IMR-90 (cell line): Measurements from ENCODE around the gene TNK1. TPM values are rescaled to one million over a fixed set of nuclear protein-coding genes. Genes with fewer than 3 reads are reported as not detected.

ENCODE experiments used
- ATAC-seq: fragments of 200-7000 bp; cut with Tn5 transposase; 2 replicates; pipeline ENCODE4 v1.9.1; 2020; ENCODE audit warnings: low read depth, mild to moderate bottlenecking, moderate library complexity
- BruUV-seq: library from RNA; stranded (reverse); fragments of 400-500 nt; replicated peaks from 2 replicates; lab custom pipeline; 2021; lab: Mats Ljungman, UMichigan
- CTCF ChIA-PET: fragments of 300-600 bp; formaldehyde crosslinking; extraction: SDS; loops from one replicate; lab custom pipeline; 2021; ENCODE audit warnings: antibody characterized with exemption; lab: Yijun Ruan, JAX
- POLR2A ChIA-PET: fragments of 300-600 bp; sonication (Branson Sonifier 250); formaldehyde crosslinking; loops from one replicate; lab custom pipeline; 2022; ENCODE audit warnings: antibody characterized with exemption; ENCODE audit not compliant: unreplicated experiment; lab: Charles Lee
- DNase-seq: peaks from one replicate; pipeline ENCODE4 v3.0.0; 2013
- H2AFZ ChIP-seq: replicated peaks from 2 replicates; pipeline ENCODE3; 2013; ENCODE audit warnings: low read length, mild to moderate bottlenecking; ENCODE audit not compliant: poor library complexity
- H2AK5ac ChIP-seq: 2 replicates; pipeline ENCODE4 v1.6.1; 2013; ENCODE audit warnings: low read depth, low read length, inconsistent platforms
- H2AK9ac ChIP-seq: replicated peaks from 2 replicates; pipeline ENCODE3; 2013; ENCODE audit warnings: mild to moderate bottlenecking, low read depth, low read length, moderate library complexity; ENCODE audit not compliant: poor library complexity
- H2BK120ac ChIP-seq: 2 replicates; pipeline ENCODE4 v1.6.1; 2013; ENCODE audit warnings: low read depth, low read length, inconsistent platforms
- H2BK15ac ChIP-seq: 3 replicates; pipeline ENCODE4 v1.6.1; 2013; ENCODE audit warnings: low read depth, low read length, inconsistent platforms
- H2BK20ac ChIP-seq: 2 replicates; pipeline ENCODE4 v1.6.1; 2013; ENCODE audit warnings: low read depth, mild to moderate bottlenecking, inconsistent platforms, low read length, moderate library complexity
- H2BK5ac ChIP-seq: 2 replicates; pipeline ENCODE4 v1.6.1; 2013; ENCODE audit warnings: mild to moderate bottlenecking, low read depth, low read length, inconsistent platforms; ENCODE audit not compliant: poor library complexity, severe bottlenecking
- H3K14ac ChIP-seq: replicated peaks from 2 replicates; pipeline ENCODE4 v1.6.1; 2013; ENCODE audit warnings: low read depth, low read length, inconsistent platforms
- H3K18ac ChIP-seq: 2 replicates; pipeline ENCODE4 v1.6.1; 2013; ENCODE audit warnings: low read depth, low read length, control low read depth
- H3K23ac ChIP-seq: 2 replicates; pipeline ENCODE4 v1.6.1; 2013; ENCODE audit warnings: low read depth, low read length, inconsistent platforms
- H3K27ac ChIP-seq: 2 replicates; pipeline ENCODE4 v1.5.1; 2013; ENCODE audit warnings: mild to moderate bottlenecking, control low read depth, low read length; ENCODE audit not compliant: insufficient read depth
- H3K27me3 ChIP-seq: 2 replicates; pipeline ENCODE4 v1.6.1; 2013; ENCODE audit warnings: low read length; ENCODE audit not compliant: control insufficient read depth, insufficient read depth
- H3K36me3 ChIP-seq: 2 replicates; pipeline ENCODE4 v1.6.1; 2013; ENCODE audit warnings: low read length, mixed read lengths; ENCODE audit not compliant: control insufficient read depth, insufficient read depth
- H3K4ac ChIP-seq: 2 replicates; pipeline ENCODE4 v1.6.1; 2013; ENCODE audit warnings: low read depth, low read length, inconsistent platforms
- H3K4me1 ChIP-seq: 2 replicates; pipeline ENCODE4 v1.6.1; 2013; ENCODE audit warnings: low read length, mixed read lengths; ENCODE audit not compliant: control insufficient read depth, insufficient read depth
- H3K4me2 ChIP-seq: 2 replicates; pipeline ENCODE4 v1.6.1; 2013; ENCODE audit warnings: low read depth, mild to moderate bottlenecking, control low read depth, low read length, moderate library complexity
- H3K4me3 ChIP-seq: 2 replicates; pipeline ENCODE4 v1.5.1; 2013; ENCODE audit warnings: low read depth, mild to moderate bottlenecking, control low read depth, low read length, moderate library complexity; ENCODE audit not compliant: insufficient read depth
- H3K56ac ChIP-seq: 2 replicates; pipeline ENCODE4 v1.6.1; 2013; ENCODE audit warnings: low read length, inconsistent platforms; ENCODE audit not compliant: insufficient read depth; ENCODE audit errors: extremely low read depth
- H3K79me1 ChIP-seq, 2 experiments: 2 replicates each; pipeline ENCODE4 v1.6.1; 2013; ENCODE audit warnings: low read length in 2 of 2, inconsistent platforms in 1 of 2, low read depth in 1 of 2
- H3K9ac ChIP-seq: 2 replicates; pipeline ENCODE4 v1.6.1; 2013; ENCODE audit warnings: low read depth, low read length, control low read depth
- H3K9me1 ChIP-seq: 2 replicates; pipeline ENCODE4 v1.6.1; 2013; ENCODE audit warnings: low read length, inconsistent platforms; ENCODE audit not compliant: insufficient read depth
- H3K9me3 ChIP-seq: 2 replicates; pipeline ENCODE4 v1.6.1; 2013; ENCODE audit warnings: low read length; ENCODE audit not compliant: control insufficient read depth, insufficient read depth
- H4K20me1 ChIP-seq: 2 replicates; pipeline ENCODE4 v1.6.1; 2013; ENCODE audit warnings: low read length, inconsistent platforms; ENCODE audit not compliant: insufficient read depth
- H4K5ac ChIP-seq: 2 replicates; pipeline ENCODE4 v1.6.1; 2013; ENCODE audit warnings: mild to moderate bottlenecking, low read depth, low read length, control low read depth
- H4K8ac ChIP-seq, 2 experiments: 2 replicates each; pipeline ENCODE4 v1.6.1; 2013; ENCODE audit warnings: low read depth in 2 of 2, low read length in 2 of 2, control low read depth in 1 of 2, inconsistent platforms in 1 of 2
- H4K91ac ChIP-seq: 2 replicates; pipeline ENCODE4 v1.6.1; 2013; ENCODE audit warnings: low read depth, low read length, inconsistent platforms; ENCODE audit not compliant: insufficient read depth
- BHLHE40 ChIP-seq: fragments of 150-350 bp; IDR thresholded peaks from 2 replicates; pipeline ENCODE4 v1.6.1; 2016; ENCODE audit warnings: mild to moderate bottlenecking, low read depth, low read length
- CEBPB ChIP-seq: IDR thresholded peaks from 2 replicates; pipeline ENCODE4 v1.6.1; 2012; ENCODE audit warnings: low read depth, low read length, improper control_type of control experiment
- CHD1 ChIP-seq: IDR thresholded peaks from 2 replicates; pipeline ENCODE4 v1.6.1; 2012; ENCODE audit warnings: low read depth, low read length, improper control_type of control experiment
- ELK1 ChIP-seq: fragments of 150-350 bp; IDR thresholded peaks from 2 replicates; pipeline ENCODE4 v1.6.1; 2016; ENCODE audit warnings: low read depth, mild to moderate bottlenecking, low read length, moderate library complexity, borderline replicate concordance
- FOS ChIP-seq: fragments of 150-350 bp; IDR thresholded peaks from 2 replicates; pipeline ENCODE4 v1.6.1; 2016; ENCODE audit warnings: low read depth, low read length
- MAFK ChIP-seq: IDR thresholded peaks from 2 replicates; pipeline ENCODE4 v1.6.1; 2012; ENCODE audit warnings: low read depth, low read length, improper control_type of control experiment
- MAZ ChIP-seq: IDR thresholded peaks from 2 replicates; pipeline ENCODE4 v1.6.1; 2012; ENCODE audit warnings: low read depth, mild to moderate bottlenecking, low read length, improper control_type of control experiment, moderate library complexity, borderline replicate concordance
- MXI1 ChIP-seq: IDR thresholded peaks from 2 replicates; pipeline ENCODE4 v1.6.1; 2012; ENCODE audit warnings: low read depth, mild to moderate bottlenecking, low read length, moderate library complexity, borderline replicate concordance
- NFE2L2 ChIP-seq: fragments of 150-350 bp; IDR thresholded peaks from 2 replicates; pipeline ENCODE4 v1.6.1; 2016; ENCODE audit warnings: low read depth, mild to moderate bottlenecking, low read length
- POLR2A ChIP-seq: IDR thresholded peaks from 2 replicates; pipeline ENCODE4 v1.6.1; 2012; ENCODE audit warnings: mild to moderate bottlenecking, low read depth, low read length
- RAD21 ChIP-seq: IDR thresholded peaks from 2 replicates; pipeline ENCODE4 v1.6.1; 2012; ENCODE audit warnings: low read length, improper control_type of control experiment
- RCOR1 ChIP-seq: IDR thresholded peaks from 2 replicates; pipeline ENCODE4 v1.6.1; 2012; ENCODE audit warnings: mild to moderate bottlenecking, low read length, improper control_type of control experiment; ENCODE audit not compliant: insufficient replicate concordance
- RFX5 ChIP-seq: IDR thresholded peaks from 2 replicates; pipeline ENCODE4 v1.8.0; 2012; ENCODE audit warnings: low read depth, mild to moderate bottlenecking, low read length, moderate library complexity
- SMC3 ChIP-seq: fragments of 150-350 bp; IDR thresholded peaks from 2 replicates; pipeline ENCODE4 v1.6.1; 2016; ENCODE audit warnings: low read depth, mild to moderate bottlenecking, antibody characterized with exemption, low read length, moderate library complexity
- WGBS, 2 experiments: methylation state at CpG; one replicate each; pipeline versions ENCODE4 v1.1.5 to v1.1.7; 2013; ENCODE audit warnings: missing lambda C conversion rate in 2 of 2; ENCODE audit not compliant: insufficient read length in 1 of 2; ENCODE audit errors: extremely low coverage in 2 of 2; 5-methylcytosine and 5-hydroxymethylcytosine counted together
- dilution Hi-C: fragments of 300-500 bp; cut with HindIII; formaldehyde crosslinking; loops from one replicate; pipeline ENCODE4 v1.14.3; 2018; ENCODE audit warnings: low sequenced_read_pairs; ENCODE audit not compliant: unreplicated experiment
- in situ Hi-C: fragments of 300-500 bp; cut with MboI; formaldehyde crosslinking; loops from 3 replicates; pipeline ENCODE4 v1.14.3; 2019; ENCODE audit warnings: low sequenced_read_pairs, inconsistent platforms, mixed read lengths
- intact Hi-C: fragments of 100-400 bp; cut with micrococcal nuclease; formaldehyde crosslinking; loops from 2 replicates; pipeline ENCODE4 v1.10.0; 2022
- polyA plus RNA-seq, 3 experiments: library from polyadenylated mRNA; depleted of rRNA; stranded (reverse); fragments of >200 nt; gene quantifications; 2 replicates each; pipeline ENCODE4 v1.2.3, GENCODE V29; 2012; ENCODE audit warnings: low replicate concordance in 1 of 3
- total RNA-seq: library from RNA; depleted of rRNA; stranded (reverse); fragments of >200 nt; gene quantifications from 2 replicates; pipeline ENCODE4 v1.2.3, GENCODE V29; 2012
- TF ChIP-seq, protein P1 (sequence below): fragments of 150-350 bp; IDR thresholded peaks from 2 replicates; pipeline ENCODE4 v1.6.1; 2017; ENCODE audit warnings: mild to moderate bottlenecking, antibody characterized with exemption, low read length, low read depth

The TNK1 gene
- total and polyA plus RNA-seq, 2 of the 4 experiments (the other 2 are of a cell fraction): 0.44 to 0.54 TPM

GRCh38 chr17:7347630-7348477, 33.0 kb upstream of the TNK1 start:
- Histone ChIP-seq H2AK9ac (no peak overlapping the region), H3K79me1 (peaks cover 9 to 30% of the 10 kb centered on the region in 2 experiments; a peak in 3 of 4 replicates), H3K27ac (no peak overlapping the region), H2BK15ac (no peak overlapping the region), H4K5ac (no peak overlapping the region), H3K4me2 (no peak overlapping the region), H2AFZ (no peak overlapping the region), H3K4ac (no peak overlapping the region), H4K91ac (no peak overlapping the region), H2BK5ac (no peak overlapping the region), H2BK20ac (no peak overlapping the region), H3K9ac (no peak overlapping the region), H3K9me1 (peaks cover 5% of the 10 kb centered on the region; the same call in 1 of the 2 replicates), H3K9me3 (no peaks in the 10 kb centered on the region), H3K4me3 (no peak overlapping the region), H2AK5ac (no peak overlapping the region), H2BK120ac (no peak overlapping the region), H3K4me1 (peaks cover 11% of the 10 kb centered on the region), H3K23ac (no peak overlapping the region), H4K8ac (no peak overlapping the region), H3K14ac (no peak overlapping the region), H4K20me1 (peaks cover 19% of the 10 kb centered on the region), H3K18ac (no peak overlapping the region), H3K56ac (no peak overlapping the region), H3K27me3 (peaks cover 15% of the 10 kb centered on the region), H3K36me3 (no peaks in the 10 kb centered on the region)
- CTCF ChIA-PET: no interaction called here
- no peak for ATAC-seq
- POLR2A ChIA-PET: no interaction called here
- BruUV-seq: no TSS peak
- no peak for DNase-seq
- intact Hi-C loops: no loop called here
- in situ Hi-C loops: no loop called here
- dilution Hi-C loops: no loop called here
- 60% methylated on average over 1 of the region's 19 CpGs; no CpG with 5 or more reads in 1 of the 2 experiments for WGBS, 2 experiments
- TF ChIP-seq POLR2A: no peak
- no peak for TF ChIP-seq RAD21
- no peak for TF ChIP-seq RCOR1
- TF ChIP-seq NFE2L2: no peak
- TF ChIP-seq FOS: no peak
- TF ChIP-seq ELK1: no peak
- no peak for TF ChIP-seq CEBPB
- no peak for TF ChIP-seq MAZ
- no peak for TF ChIP-seq MXI1
- TF ChIP-seq CHD1: no peak
- no peak for TF ChIP-seq BHLHE40
- TF ChIP-seq RFX5: no peak
- TF ChIP-seq, protein P1, sequence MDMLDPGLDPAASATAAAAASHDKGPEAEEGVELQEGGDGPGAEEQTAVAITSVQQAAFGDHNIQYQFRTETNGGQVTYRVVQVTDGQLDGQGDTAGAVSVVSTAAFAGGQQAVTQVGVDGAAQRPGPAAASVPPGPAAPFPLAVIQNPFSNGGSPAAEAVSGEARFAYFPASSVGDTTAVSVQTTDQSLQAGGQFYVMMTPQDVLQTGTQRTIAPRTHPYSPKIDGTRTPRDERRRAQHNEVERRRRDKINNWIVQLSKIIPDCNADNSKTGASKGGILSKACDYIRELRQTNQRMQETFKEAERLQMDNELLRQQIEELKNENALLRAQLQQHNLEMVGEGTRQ: no peak
- no peak for TF ChIP-seq SMC3
- no peak for TF ChIP-seq MAFK
